Upper lobe of left lung (tissue), 4 donors: Measurements from ENCODE around the gene NRF1.

Source experiments
- CTCF ChIP-seq, 6 experiments: fragments of 450-650 bp in 4 of 6; fragments of 200-600 bp in 2 of 6; sonication (generic) in 2 of 6; IDR thresholded peaks; one replicate each; pipeline ENCODE4 v1.5.1; 2016 to 2019; ENCODE audit warnings: antibody characterized with exemption in 6 of 6
- POLR2A ChIP-seq, 4 donors: fragments of 450-650 bp; IDR thresholded peaks; one replicate each; pipeline ENCODE4 v1.5.1; 2016 to 2017; ENCODE audit warnings: antibody characterized with exemption in 4 of 4, mild to moderate bottlenecking in 2 of 4
- POLR2AphosphoS5 ChIP-seq, 2 donors: sonication (generic); formaldehyde crosslinking; IDR thresholded peaks; one replicate each; pipeline ENCODE4 v1.5.1; 2017; ENCODE audit warnings: antibody characterized with exemption in 2 of 2

- no peak for TF ChIP-seq POLR2A (IDR thresholded peaks at IDR 0.05)
- TF ChIP-seq CTCF (IDR thresholded peaks at IDR 0.05), result no peak
- no peak for TF ChIP-seq POLR2AphosphoS5 (IDR thresholded peaks at IDR 0.05)
Observed at GRCh38 chr7:129772646-129773280, 161.2 kb downstream of the NRF1 start.
